H1 (cell line): ENCODE measurements around the gene HPD. TPM values are rescaled to one million over a fixed set of nuclear protein-coding genes. Genes with fewer than 3 reads are reported as not detected.

Experiments
- CTCF ChIA-PET: fragments of 300-600 bp; sonication (Branson Sonifier 250); formaldehyde crosslinking; loops from one replicate; lab custom pipeline; 2021; ENCODE audit not compliant: partially characterized antibody; lab: Charles Lee
- POLR2A ChIA-PET: fragments of 300-600 bp; sonication (Branson Sonifier 250); formaldehyde crosslinking; loops from one replicate; lab custom pipeline; 2021; ENCODE audit warnings: inconsistent platforms; ENCODE audit not compliant: partially characterized antibody; lab: Charles Lee
- DNase-seq, 2 experiments: peaks; one replicate each; pipeline versions ENCODE4 v3.0.0 to v3.0.0-alpha.2; 2010 to 2022; ENCODE audit warnings: low spot score in 2 of 2, low read depth in 1 of 2, mixed read lengths in 1 of 2
- FAIRE-seq: peaks from 2 replicates; lab custom pipeline; 2011; peaks lifted over from hg19 to GRCh38; lab: Jason Lieb, UNC
- H2AFZ ChIP-seq: 2 replicates; pipeline ENCODE4 v1.8.1; 2012; ENCODE audit warnings: low read length, inconsistent platforms
- H2AK5ac ChIP-seq: 2 replicates; pipeline ENCODE4 v1.6.1; 2013; ENCODE audit warnings: low read depth, low read length
- H2BK120ac ChIP-seq: replicated peaks from 2 replicates; pipeline ENCODE3; 2013; ENCODE audit warnings: low read depth, low read length, inconsistent platforms
- H2BK12ac ChIP-seq: 2 replicates; pipeline ENCODE4 v1.6.1; 2013; ENCODE audit warnings: low read depth, low read length
- H2BK15ac ChIP-seq: 2 replicates; pipeline ENCODE4 v1.6.1; 2013; ENCODE audit warnings: low read length
- H2BK20ac ChIP-seq: 2 replicates; pipeline ENCODE4 v1.6.1; 2013; ENCODE audit warnings: low read length
- H2BK5ac ChIP-seq: 2 replicates; pipeline ENCODE4 v1.6.1; 2013; ENCODE audit warnings: low read depth, low read length
- H3K14ac ChIP-seq: 2 replicates; pipeline ENCODE4 v1.6.1; 2013; ENCODE audit warnings: inconsistent platforms; ENCODE audit not compliant: insufficient read length
- H3K18ac ChIP-seq: 2 replicates; pipeline ENCODE4 v1.6.1; 2013; ENCODE audit warnings: low read length; ENCODE audit errors: extremely low read depth
- H3K23ac ChIP-seq: 2 replicates; pipeline ENCODE4 v1.6.1; 2013; ENCODE audit warnings: inconsistent platforms; ENCODE audit not compliant: insufficient read length
- H3K23me2 ChIP-seq: 2 replicates; pipeline ENCODE4 v1.6.1; 2013; ENCODE audit warnings: low read depth, low read length
- H3K27ac ChIP-seq: 2 replicates; pipeline ENCODE4 v1.6.1; 2011; ENCODE audit warnings: low read depth, low read length, inconsistent platforms
- H3K27me3 ChIP-seq, 4 experiments: replicated peaks in 1 of 4; 1 replicate in 1 of 4; 2 replicates in 3 of 4; pipeline versions ENCODE4 v1.6.1 to v1.8.1; 2011 to 2013; ENCODE audit warnings: low read length in 3 of 4, mild to moderate bottlenecking in 3 of 4, inconsistent platforms in 2 of 4, mixed read lengths in 2 of 4, moderate library complexity in 1 of 4; ENCODE audit not compliant: control insufficient read depth in 3 of 4, insufficient read depth in 3 of 4; ENCODE audit errors: extremely low read depth in 1 of 4
- H3K36me3 ChIP-seq, 4 experiments: 2 replicates each; pipeline versions ENCODE4 v1.6.1 to v1.8.1; 2011 to 2013; ENCODE audit warnings: mild to moderate bottlenecking in 4 of 4, low read length in 3 of 4, moderate library complexity in 2 of 4, control low read depth in 1 of 4, inconsistent platforms in 1 of 4; ENCODE audit not compliant: insufficient read depth in 4 of 4, control insufficient read depth in 2 of 4
- H3K4ac ChIP-seq: replicated peaks from 2 replicates; pipeline ENCODE3; 2013; ENCODE audit warnings: low read length, low read depth, mixed read lengths, inconsistent platforms; ENCODE audit not compliant: insufficient read length
- H3K4me1 ChIP-seq, 4 experiments: replicated peaks in 1 of 4; 1 replicate in 1 of 4; 2 replicates in 3 of 4; pipeline versions ENCODE4 v1.6.1 to v1.8.1; 2011 to 2013; ENCODE audit warnings: low read length in 3 of 4, inconsistent platforms in 2 of 4, mixed read lengths in 1 of 4; ENCODE audit not compliant: insufficient read depth in 4 of 4, control insufficient read depth in 3 of 4
- H3K4me2 ChIP-seq, 2 experiments: 2 replicates each; pipeline versions ENCODE4 v1.6.1 to v1.8.1; 2011 to 2013; ENCODE audit warnings: low read depth in 2 of 2, low read length in 2 of 2, control low read depth in 1 of 2, inconsistent platforms in 1 of 2, mild to moderate bottlenecking in 1 of 2; ENCODE audit not compliant: insufficient read depth in 1 of 2
- H3K4me3 ChIP-seq, 4 experiments: fragments of 200-600, 300-600 bp in 1 of 4; sonication (generic), shearing (Covaris generic), sonication (Bioruptor Twin) in 1 of 4; 2 replicates each; pipeline versions ENCODE4 v1.5.1 to v1.8.1; 2011 to 2016; ENCODE audit warnings: low read length in 4 of 4, low read depth in 3 of 4, control low read depth in 2 of 4, inconsistent platforms in 2 of 4, mild to moderate bottlenecking in 2 of 4, mixed read lengths in 1 of 4, moderate library complexity in 1 of 4; ENCODE audit not compliant: insufficient read depth in 2 of 4; ENCODE audit errors: extremely low read depth in 1 of 4
- H3K56ac ChIP-seq: replicated peaks from 2 replicates; pipeline ENCODE3; 2013; ENCODE audit warnings: low read depth, mild to moderate bottlenecking, mixed read lengths, low read length, inconsistent platforms; ENCODE audit not compliant: insufficient read length
- H3K79me1 ChIP-seq: 2 replicates; pipeline ENCODE4 v1.6.1; 2013; ENCODE audit warnings: low read depth, low read length, control low read depth
- H3K79me2 ChIP-seq, 2 experiments: 2 replicates each; pipeline versions ENCODE4 v1.6.1 to v1.8.1; 2012 to 2013; ENCODE audit warnings: low read length in 2 of 2, mild to moderate bottlenecking in 2 of 2, inconsistent platforms in 1 of 2; ENCODE audit not compliant: insufficient read depth in 2 of 2, control insufficient read depth in 1 of 2
- H3K9ac ChIP-seq, 4 experiments: replicated peaks in 1 of 4; 1 replicate in 1 of 4; 2 replicates in 3 of 4; pipeline versions ENCODE4 v1.6.1 to v1.8.1; 2011 to 2013; ENCODE audit warnings: low read depth in 3 of 4, low read length in 3 of 4, control low read depth in 2 of 4, mild to moderate bottlenecking in 2 of 4, moderate library complexity in 2 of 4, inconsistent platforms in 1 of 4; ENCODE audit errors: extremely low read depth in 1 of 4
- H3K9me3 ChIP-seq, 2 experiments: 2 replicates each; pipeline versions ENCODE4 v1.6.1 to v1.8.1; 2012 to 2013; ENCODE audit warnings: mild to moderate bottlenecking in 2 of 2, moderate library complexity in 2 of 2, control low read depth in 1 of 2, inconsistent platforms in 1 of 2, low read depth in 1 of 2, low read length in 1 of 2, mixed read lengths in 1 of 2; ENCODE audit not compliant: insufficient read depth in 2 of 2
- H4K20me1 ChIP-seq, 2 experiments: replicated peaks in 1 of 2; 2 replicates each; pipeline versions ENCODE3 to v1.8.1; 2011 to 2013; ENCODE audit warnings: inconsistent platforms in 2 of 2, low read length in 2 of 2, mild to moderate bottlenecking in 1 of 2; ENCODE audit not compliant: insufficient read depth in 2 of 2, control insufficient read depth in 1 of 2
- H4K5ac ChIP-seq: 2 replicates; pipeline ENCODE4 v1.6.1; 2013; ENCODE audit warnings: low read length, low read depth, mixed read lengths, inconsistent platforms; ENCODE audit not compliant: insufficient read length
- H4K8ac ChIP-seq: 2 replicates; pipeline ENCODE4 v1.8.0; 2013; ENCODE audit warnings: mild to moderate bottlenecking, moderate library complexity, low read length, inconsistent platforms; ENCODE audit not compliant: insufficient read depth; ENCODE audit errors: extremely low read depth
- H4K91ac ChIP-seq: replicated peaks from 2 replicates; pipeline ENCODE3; 2013; ENCODE audit warnings: low read length, mixed read lengths, inconsistent platforms; ENCODE audit not compliant: insufficient read length
- CBX8 ChIP-seq: fragments of 300-800, 300-1000 bp; sonication (generic); IDR thresholded peaks from 2 replicates; pipeline ENCODE4 v1.7.1; 2016; ENCODE audit warnings: low read depth, low read length, borderline replicate concordance
- YY1 ChIP-seq: IDR thresholded peaks from 2 replicates; pipeline ENCODE4 v1.6.1; 2011; ENCODE audit warnings: low read depth, mild to moderate bottlenecking, low read length
- WGBS, 2 experiments: shearing (Covaris generic) in 1 of 2; methylation state at CpG; one replicate each; pipeline versions ENCODE4 v1.1.6 to v1.1.7; 2013 to 2015; ENCODE audit warnings: low lambda C conversion rate in 2 of 2, mixed read lengths in 2 of 2, inconsistent platforms in 1 of 2, low coverage in 1 of 2, missing lambda C conversion rate in 1 of 2; ENCODE audit not compliant: insufficient replicate concordance in 2 of 2, insufficient coverage in 1 of 2, insufficient read length in 1 of 2; ENCODE audit errors: extremely low coverage in 1 of 2, missing lambda C conversion rate in 1 of 2; 5-methylcytosine and 5-hydroxymethylcytosine counted together
- polyA plus RNA-seq, 7 experiments: library from polyadenylated mRNA; depleted of rRNA in 3 of 7; stranded (reverse) in 5 of 7; unstranded in 2 of 7; fragments of >200 nt in 5 of 7; fragments of 200-250 nt in 2 of 7; gene quantifications; 1 replicate in 5 of 7; 2 replicates in 1 of 7; 4 replicates in 1 of 7; pipeline versions ENCODE4 v1.2.1 to v1.2.3, GENCODE V29; 2011 to 2013; ENCODE audit warnings: missing spikeins in 2 of 7, mixed read lengths in 2 of 7
- total RNA-seq: library from RNA; stranded (reverse); fragmentation: NEBNext Ultra II Directional; extraction: Animal tissue kit (Norgen Biotek cat#: 25700); gene quantifications from 2 replicates; pipeline ENCODE4 v1.2.1, GENCODE V29; 2021
- TF ChIP-seq, protein P1 (sequence below): IDR thresholded peaks from 2 replicates; pipeline ENCODE4 v1.6.1; 2011; ENCODE audit warnings: low read length, improper control_type of control experiment

The HPD gene
- total and polyA plus RNA-seq, 2 of the 8 experiments (the other 6 are each of a cell fraction or from before 2014, with no cell fraction given) = 0.48 to 0.56 TPM

DNA sequence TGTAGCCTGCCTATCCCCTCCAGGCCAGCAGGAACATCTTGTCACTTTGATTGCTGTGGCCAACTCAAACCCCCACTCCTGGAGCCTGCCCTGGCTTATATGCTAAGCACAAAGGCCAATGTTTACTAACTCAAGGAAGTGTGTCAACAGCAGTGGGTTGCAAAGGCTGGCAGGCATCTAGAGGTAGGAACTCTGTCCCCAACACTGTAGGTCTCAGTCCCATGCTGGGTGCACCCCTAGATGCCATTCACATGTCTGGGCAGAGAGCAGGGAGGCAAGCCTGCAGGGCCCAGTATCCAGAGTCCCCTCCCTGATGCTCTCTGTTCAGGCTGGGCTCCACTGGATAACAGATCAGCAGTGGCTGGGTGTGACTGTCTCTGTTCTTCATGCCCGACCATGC, 1.6 kb upstream of the HPD start:
- Histone ChIP-seq H3K18ac (no peak overlapping the region), H3K27me3 (no peaks in the 10 kb centered on the region; a peak in 1 of 7 replicates), H3K23ac (no peak overlapping the region), H3K27ac (no peak overlapping the region), H3K36me3 (no peaks in the 10 kb centered on the region), H2BK15ac (no peak overlapping the region), H3K4me3 (no peak overlapping the region), H3K56ac (no peak overlapping the region), H2AK5ac (0 out of 2 replicates have a peak overlapping the region, but pooled peaks have one; percentile 53), H3K4me2 (no peak overlapping the region), H3K79me1 (no peaks in the 10 kb centered on the region), H3K4ac (no peak overlapping the region), H2BK12ac (0 out of 2 replicates have a peak overlapping the region, but pooled peaks have one; percentile 1), H2BK120ac (no peak overlapping the region), H3K79me2 (no peaks in the 10 kb centered on the region), H4K8ac (no peak overlapping the region), H2BK20ac (no peak overlapping the region), H3K4me1 (peaks cover 0 to 17% (median 11%) of the 10 kb centered on the region in 4 experiments; a peak in 5 of 7 replicates), H3K23me2 (no peaks in the 10 kb centered on the region), H4K20me1 (no peaks in the 10 kb centered on the region), H2AFZ (no peak overlapping the region), H3K9me3 (no peaks in the 10 kb centered on the region), H3K14ac (no peak overlapping the region), H2BK5ac (no peak overlapping the region), H4K5ac (no peak overlapping the region), H4K91ac (no peak overlapping the region), H3K9ac (no peak overlapping the region)
- DNase-seq (no peak), FAIRE-seq (no peak)
- 100% methylated on average over 1 of the region's 1 CpG; no CpG with 5 or more reads in 1 of the 2 experiments for WGBS, 2 experiments
- ChIA-PET POLR2A (no interaction called here), CTCF (interaction anchor here (0.5 to 4.1 kb wide), 8 partner anchors 9 to 965 kb away, joined by 3 to 20 read pairs (median 4); partner anchors contain the start of genes MORN3 and PSMD9)
- TF ChIP-seq, protein P1, sequence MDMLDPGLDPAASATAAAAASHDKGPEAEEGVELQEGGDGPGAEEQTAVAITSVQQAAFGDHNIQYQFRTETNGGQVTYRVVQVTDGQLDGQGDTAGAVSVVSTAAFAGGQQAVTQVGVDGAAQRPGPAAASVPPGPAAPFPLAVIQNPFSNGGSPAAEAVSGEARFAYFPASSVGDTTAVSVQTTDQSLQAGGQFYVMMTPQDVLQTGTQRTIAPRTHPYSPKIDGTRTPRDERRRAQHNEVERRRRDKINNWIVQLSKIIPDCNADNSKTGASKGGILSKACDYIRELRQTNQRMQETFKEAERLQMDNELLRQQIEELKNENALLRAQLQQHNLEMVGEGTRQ = no peak
- TF ChIP-seq CBX8 (no peak), YY1 (no peak)
